HepG2 (cell line): ENCODE results near the gene RCN1. TPM values are rescaled to one million over a fixed set of nuclear protein-coding genes. Genes with fewer than 3 reads are reported as not detected.

Source experiments
- ATAC-seq: fragments of 200-7000 bp; cut with Tn5 transposase; 3 replicates; pipeline ENCODE4 v1.9.1; 2020; ENCODE audit warnings: mild to moderate bottlenecking, moderate library complexity
- BruUV-seq: library from RNA; stranded (reverse); fragments of 400-500 nt; replicated peaks from 2 replicates; lab custom pipeline; 2021; lab: Mats Ljungman, UMichigan
- CTCF ChIA-PET: fragments of 300-600 bp; formaldehyde crosslinking; extraction: SDS; loops from one replicate; lab custom pipeline; 2021; ENCODE audit warnings: low total read pairs, inconsistent platforms, low intra/inter-chr PET ratio; lab: Yijun Ruan, JAX
- POLR2A ChIA-PET: fragments of 350-600 bp; sonication (Branson Sonifier 250); formaldehyde crosslinking; loops from one replicate; lab custom pipeline; 2020; ENCODE audit warnings: antibody characterized with exemption, inconsistent platforms; lab: Yijun Ruan, JAX
- DNase-seq: peaks from one replicate; pipeline ENCODE4 v3.0.0-alpha.2; 2015; ENCODE audit warnings: low spot score
- FAIRE-seq: peaks from 3 replicates; lab custom pipeline; 2011; peaks lifted over from hg19 to GRCh38; lab: Jason Lieb, UNC
- H2AFZ ChIP-seq: one replicate; pipeline ENCODE4 v1.6.1; 2011; ENCODE audit warnings: low read length, inconsistent platforms
- H3K27ac ChIP-seq: fragments of 300-600 bp; 3 replicates; pipeline ENCODE4 v1.8.0; 2011; ENCODE audit warnings: mixed run types, mild to moderate bottlenecking, mixed read lengths, low read length, inconsistent platforms; ENCODE audit not compliant: insufficient read depth; ENCODE audit errors: extremely low read length
- H3K27me3 ChIP-seq, 2 experiments: fragments of 200-600 bp in 1 of 2; 2 replicates in 1 of 2; 3 replicates in 1 of 2; pipeline versions ENCODE4 v1.6.0 to v1.8.0; 2011; ENCODE audit warnings: low read length in 2 of 2, mild to moderate bottlenecking in 2 of 2, moderate library complexity in 2 of 2, inconsistent platforms in 1 of 2; ENCODE audit not compliant: insufficient read depth in 2 of 2, control insufficient read depth in 1 of 2
- H3K36me3 ChIP-seq, 2 experiments: fragments of 200-600 bp in 1 of 2; replicated peaks in 1 of 2; 2 replicates in 1 of 2; 3 replicates in 1 of 2; pipeline versions ENCODE4 v1.5.1 to v1.8.0; 2011; ENCODE audit warnings: low read length in 2 of 2, inconsistent platforms in 1 of 2; ENCODE audit not compliant: insufficient read depth in 2 of 2, control insufficient read depth in 1 of 2
- H3K4me1 ChIP-seq: 2 replicates; pipeline ENCODE4 v1.5.1; 2012; ENCODE audit warnings: low read length, inconsistent platforms; ENCODE audit not compliant: insufficient read depth
- H3K4me2 ChIP-seq: 2 replicates; pipeline ENCODE4 v1.6.0; 2011; ENCODE audit warnings: low read depth, low read length, inconsistent platforms
- H3K4me3 ChIP-seq, 3 experiments: fragments of 200-600 bp in 1 of 3; sonication (generic), shearing (Covaris generic) in 1 of 3; replicated peaks in 1 of 3; 2 replicates each; pipeline ENCODE4 v1.5.1; 2011 to 2016; ENCODE audit warnings: low read length in 3 of 3, inconsistent platforms in 2 of 3, low read depth in 2 of 3, mild to moderate bottlenecking in 2 of 3, control low read depth in 1 of 3, mixed read lengths in 1 of 3; ENCODE audit not compliant: insufficient read depth in 1 of 3
- H3K79me2 ChIP-seq: one replicate; pipeline ENCODE4 v1.6.1; 2011; ENCODE audit warnings: low read length, inconsistent platforms; ENCODE audit not compliant: insufficient read depth
- H3K9ac ChIP-seq: 2 replicates; pipeline ENCODE4 v1.6.0; 2011; ENCODE audit warnings: mild to moderate bottlenecking, low read depth, low read length, inconsistent platforms; ENCODE audit not compliant: insufficient read depth
- H3K9me3 ChIP-seq: 2 replicates; pipeline ENCODE4 v1.5.1; 2012; ENCODE audit warnings: mild to moderate bottlenecking, low read length
- H4K20me1 ChIP-seq: 2 replicates; pipeline ENCODE4 v1.6.0; 2011; ENCODE audit warnings: inconsistent platforms, mild to moderate bottlenecking, low read length, moderate library complexity; ENCODE audit not compliant: insufficient read depth
- CEBPB ChIP-seq: IDR thresholded peaks from 2 replicates; pipeline ENCODE4 v1.6.1; 2011; ENCODE audit warnings: low read depth, low read length, improper control_type of control experiment, borderline replicate concordance
- CREM ChIP-seq, 2 experiments: sonication (generic) in 1 of 2; formaldehyde crosslinking in 1 of 2; IDR thresholded peaks; 2 replicates each; pipeline versions ENCODE4 v1.4.0 to v1.6.1; 2016 to 2020; ENCODE audit warnings: antibody characterized with exemption in 1 of 2, mild to moderate bottlenecking in 1 of 2, missing genetic modification reagents in 1 of 2
- DBP ChIP-seq: sonication (generic); formaldehyde crosslinking; IDR thresholded peaks from 2 replicates; pipeline ENCODE4 v1.4.0; 2020; ENCODE audit warnings: missing genetic modification reagents; ENCODE audit errors: not compliant biosample characterization
- ISX ChIP-seq: sonication (generic); formaldehyde crosslinking; conservative IDR thresholded peaks from 2 replicates; pipeline ENCODE4 v1.5.0; 2020; ENCODE audit warnings: missing genetic modification reagents
- MAZ ChIP-seq, 2 experiments: sonication (generic) in 1 of 2; formaldehyde crosslinking in 1 of 2; IDR thresholded peaks; 2 replicates each; pipeline versions ENCODE4 v1.5.0 to v1.6.1; 2012 to 2020; ENCODE audit warnings: low read depth in 2 of 2, mild to moderate bottlenecking in 2 of 2, borderline replicate concordance in 1 of 2, improper control_type of control experiment in 1 of 2, low read length in 1 of 2, missing genetic modification reagents in 1 of 2, moderate library complexity in 1 of 2
- MZF1 ChIP-seq: sonication (generic); formaldehyde crosslinking; IDR thresholded peaks from 2 replicates; pipeline ENCODE4 v1.8.1; 2023; ENCODE audit warnings: mild to moderate bottlenecking, missing genetic modification reagents, borderline replicate concordance
- POLR2G ChIP-seq: fragments of 200-400 bp; formaldehyde crosslinking; IDR thresholded peaks from 2 replicates; pipeline ENCODE4 v1.6.1; 2018; ENCODE audit warnings: mild to moderate bottlenecking, low read depth, low read length, moderate library complexity
- ZNF558 ChIP-seq: sonication (generic); formaldehyde crosslinking; IDR thresholded peaks from 2 replicates; pipeline ENCODE4 v1.9.0; 2022; ENCODE audit warnings: mild to moderate bottlenecking, missing genetic modification reagents, borderline replicate concordance
- ZNF746 ChIP-seq: sonication (generic); formaldehyde crosslinking; IDR thresholded peaks from 2 replicates; pipeline ENCODE4 v1.8.0; 2022; ENCODE audit warnings: mild to moderate bottlenecking, missing genetic modification reagents
- WGBS: methylation state at CpG from one replicate; pipeline ENCODE4 v1.1.6; 2017; ENCODE audit warnings: low lambda C conversion rate; 5-methylcytosine and 5-hydroxymethylcytosine counted together
- in situ Hi-C: cut with HindIII; loops from 2 replicates; pipeline ENCODE4 v1.10.0; 2017; ENCODE audit warnings: low pct_unique_long_range_greater_than_20kb; ENCODE audit not compliant: extremely low pct_ligation_motif_present
- intact Hi-C: fragments of 100-400 bp; cut with micrococcal nuclease; formaldehyde crosslinking; loops from one replicate; pipeline ENCODE4 v1.10.0; 2022; ENCODE audit not compliant: unreplicated experiment
- polyA plus RNA-seq, 8 experiments: library from polyadenylated mRNA; depleted of rRNA in 3 of 8; stranded (reverse) in 7 of 8; unstranded in 1 of 8; fragments of >200 nt; fragmentation: Illumina TruSeq in 4 of 8; extraction: Trizol in 4 of 8; gene quantifications; 2 replicates each; pipeline versions ENCODE4 v1.2.1 to v1.2.3, GENCODE V29; 2011 to 2016; ENCODE audit warnings: low read depth in 4 of 8, missing spikeins in 1 of 8, mixed read lengths in 1 of 8; ENCODE audit not compliant: insufficient read depth in 1 of 8
- total RNA-seq, 5 experiments: library from RNA; depleted of rRNA; stranded (reverse); fragments of >200 nt; fragmentation: Illumina TruSeq; extraction: Trizol; gene quantifications; 2 replicates each; pipeline ENCODE4 v1.2.3, GENCODE V29; 2016; ENCODE audit warnings: low read depth in 1 of 5

Gene RCN1
- total and polyA plus RNA-seq, 2 of the 13 experiments (the other 11 are each of a cell fraction or from before 2014, with no cell fraction given): 22.0 to 28.5 TPM

- intact Hi-C loops: no loop called here
- no peak for DNase-seq
- no peak overlapping the region for H3K4me2 ChIP-seq
- TF ChIP-seq MAZ (IDR thresholded peaks at IDR 0.05; ENCODE audit: borderline replicate concordance, low read depth, low read length) (no peak), MAZ (CRISPR knock-in tag; IDR thresholded peaks at IDR 0.05; ENCODE audit: low read depth) (no peak)
- CTCF ChIA-PET: no interaction called here
- H3K4me1 ChIP-seq: peaks cover 11% of the 10 kb centered on the region
- no peak overlapping the region for H3K4me3 ChIP-seq
- BruUV-seq: no TSS peak
- ATAC-seq: no peak
- H4K20me1 ChIP-seq: peaks cover 12% of the 10 kb centered on the region
- no peak overlapping the region for H3K27ac ChIP-seq
- no peak overlapping the region for H3K9ac ChIP-seq
- in situ Hi-C loops: no loop called here
- no peaks in the 10 kb centered on the region for H3K36me3 ChIP-seq
- POLR2A ChIA-PET: no interaction called here
- H3K79me2 ChIP-seq: no peaks in the 10 kb centered on the region
- H3K27me3 ChIP-seq: peaks cover 2 to 29% of the 10 kb centered on the region in 2 experiments
- no peak for FAIRE-seq
- H2AFZ ChIP-seq: no peak overlapping the region
- H3K9me3 ChIP-seq: no peaks in the 10 kb centered on the region
Measured at GRCh38 chr11:32108576-32108975, 17.7 kb downstream of the RCN1 start.

- WGBS: 10% methylated on average over 4 of the region's 4 CpGs
- in situ Hi-C loops (no loop called here), intact Hi-C loops (no loop called here)
- Histone ChIP-seq H3K36me3 (no peaks in the 10 kb centered on the region), H3K4me3 (no peak overlapping the region), H3K4me2 (no peak overlapping the region), H3K27ac (no peak overlapping the region), H3K9ac (no peak overlapping the region), H3K4me1 (peaks cover 6% of the 10 kb centered on the region; the same call in 1 of the 2 replicates), H3K9me3 (no peaks in the 10 kb centered on the region), H2AFZ (no peak overlapping the region), H3K27me3 (peaks cover 2 to 34% of the 10 kb centered on the region in 2 experiments), H3K79me2 (no peaks in the 10 kb centered on the region), H4K20me1 (peaks cover 6% of the 10 kb centered on the region; the same call in 1 of the 2 replicates)
- TF ChIP-seq POLR2G (no peak), CEBPB (no peak), ZNF746 (no peak), ISX (CRISPR knock-in tag) (no peak), CREM (IDR thresholded peaks at IDR 0.05) (no peak), CREM (CRISPR knock-in tag; IDR thresholded peaks at IDR 0.05) (no peak), DBP (no peak), MZF1 (CRISPR knock-in tag) (no peak), ZNF558 (no peak)
- ChIA-PET CTCF (no interaction called here), POLR2A (no interaction called here)
- DNase-seq (no peak), FAIRE-seq (no peak), ATAC-seq (no peak)
- no TSS peak for BruUV-seq
Measured at GRCh38 chr11:32109138-32109537, 18.3 kb downstream of the RCN1 start.
